GM12891 (cell line): ENCODE measurements around the gene ATG5.
"Not testable (repeated sequence)": the region's sequence is repeated elsewhere in the genome, so short reads cannot be mapped to it uniquely, and the experiment has no call there.

Source experiments
- POLR2A ChIP-seq: IDR thresholded peaks from 2 replicates; pipeline ENCODE4 v1.6.1; 2011; ENCODE audit warnings: low read depth, low read length, control low read depth
- POLR2AphosphoS5 ChIP-seq: IDR thresholded peaks from 2 replicates; pipeline ENCODE4 v1.6.1; 2011; ENCODE audit warnings: low read depth, low read length, control low read depth
- SPI1 ChIP-seq: IDR thresholded peaks from 2 replicates; pipeline ENCODE4 v1.6.1; 2011; ENCODE audit warnings: low read depth, low read length, control low read depth
- TAF1 ChIP-seq: IDR thresholded peaks from 2 replicates; pipeline ENCODE4 v1.6.1; 2011; ENCODE audit warnings: low read depth, low read length, control low read depth

DNA sequence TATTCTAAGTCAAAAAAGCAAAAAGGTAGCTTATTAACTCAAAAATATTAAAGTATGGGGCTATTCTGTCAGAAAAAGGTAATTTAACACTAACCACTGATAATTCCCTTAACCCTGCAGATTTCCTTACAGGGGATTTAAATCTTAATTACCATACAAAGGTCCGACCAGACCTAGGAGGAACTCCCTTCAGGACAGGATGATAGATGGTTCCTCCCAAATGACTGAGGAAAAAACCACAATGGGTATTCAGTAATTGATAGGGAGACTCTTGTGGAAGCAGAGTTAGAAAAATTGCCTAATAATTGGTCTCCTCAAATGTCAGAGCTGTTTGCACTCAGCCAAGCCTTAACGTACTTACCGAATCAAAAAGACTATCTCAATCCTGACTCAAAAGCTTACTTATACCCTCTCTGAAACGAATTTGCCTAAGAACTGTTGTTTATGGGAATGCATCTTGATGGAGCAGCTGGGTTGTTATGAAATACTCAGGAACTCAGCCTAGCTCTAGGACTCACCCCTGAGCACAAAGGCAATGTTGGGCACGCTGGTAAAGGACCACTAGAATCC lies 95.6 kb downstream of the ATG5 start:
- not testable (repeated sequence) for TF ChIP-seq TAF1, POLR2A, POLR2AphosphoS5, SPI1
